Endometrial microvascular endothelial cells (primary cell): ENCODE results near the gene ANO4. TPM values are rescaled to one million over a fixed set of nuclear protein-coding genes. Genes with fewer than 3 reads are reported as not detected.
"Not testable (repeated sequence)": the region's sequence is repeated elsewhere in the genome, so short reads cannot be mapped to it uniquely, and the experiment has no call there.

ENCODE experiments used
- in situ Hi-C: cut with HindIII; loops from 2 replicates; pipeline ENCODE4 v1.10.0; 2017; ENCODE audit warnings: low sequenced_read_pairs, low pct_unique_long_range_greater_than_20kb; ENCODE audit errors: inconsistent ontology term
- total RNA-seq: library from RNA; depleted of rRNA; stranded (reverse); fragments of >200 nt; gene quantifications from one replicate; pipeline ENCODE4 v1.2.3, GENCODE V29; 2015; ENCODE audit errors: inconsistent ontology term

ANO4 gene
- total RNA-seq, 1 donor from 2014 or later: 0.74 TPM

DNA sequence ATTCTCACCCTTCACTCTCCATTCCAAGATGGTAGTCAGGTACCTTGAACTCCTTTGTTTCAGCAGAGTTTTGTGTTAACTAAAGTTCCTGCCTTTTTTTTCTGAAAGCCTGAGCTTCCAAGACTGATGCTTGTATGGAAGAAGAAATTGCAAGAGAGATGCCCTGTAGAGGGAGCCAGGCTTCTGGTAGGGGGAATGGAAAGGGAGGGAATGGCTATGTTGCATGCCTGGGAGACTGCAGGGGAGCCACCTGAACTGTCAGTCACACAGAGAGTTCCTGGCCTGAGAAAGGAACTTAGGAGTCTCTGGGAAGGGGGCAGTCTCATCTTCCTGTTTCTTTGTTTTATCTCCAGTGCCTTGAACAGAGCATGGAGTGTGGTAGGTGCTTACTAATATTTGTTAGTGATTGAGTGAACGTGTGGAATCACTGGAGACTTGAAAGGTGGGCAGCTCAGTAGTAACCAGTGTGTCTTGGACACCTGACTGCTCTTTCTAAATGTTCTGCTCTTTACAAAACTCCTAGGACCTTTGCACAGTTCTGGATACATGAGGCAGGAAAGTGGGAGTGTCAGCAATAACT is 132.2 kb downstream of the ANO4 start:
- in situ Hi-C loops: no loop called here

DNA sequence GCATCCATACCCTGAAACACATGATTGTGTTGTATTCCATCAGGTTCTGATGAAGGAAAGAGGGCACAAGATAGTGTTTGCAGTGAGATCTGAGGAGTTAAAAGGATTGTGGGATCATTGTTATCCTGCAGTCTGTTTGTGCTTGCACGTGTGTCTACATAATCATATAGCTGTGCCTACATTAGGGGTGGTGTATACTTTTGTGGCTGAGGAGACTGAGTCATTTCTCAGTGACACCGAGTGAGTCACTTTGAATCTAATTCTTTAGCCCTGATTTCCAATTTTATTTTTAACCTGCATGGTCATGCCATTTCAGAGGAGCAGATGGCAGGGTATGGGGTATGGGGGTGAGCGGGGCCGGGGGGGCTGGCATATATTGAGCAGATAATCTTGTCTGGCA is 133.2 kb downstream of the ANO4 start:
- in situ Hi-C loops: no loop called here

GRCh38 chr12:100932571-100932970 is 138.0 kb downstream of the ANO4 start:
- in situ Hi-C loops: no loop called here

- in situ Hi-C loops: not testable (repeated sequence)
These were observed 139.0 kb downstream of the ANO4 start for GRCh38 chr12:100933531-100933930.

DNA sequence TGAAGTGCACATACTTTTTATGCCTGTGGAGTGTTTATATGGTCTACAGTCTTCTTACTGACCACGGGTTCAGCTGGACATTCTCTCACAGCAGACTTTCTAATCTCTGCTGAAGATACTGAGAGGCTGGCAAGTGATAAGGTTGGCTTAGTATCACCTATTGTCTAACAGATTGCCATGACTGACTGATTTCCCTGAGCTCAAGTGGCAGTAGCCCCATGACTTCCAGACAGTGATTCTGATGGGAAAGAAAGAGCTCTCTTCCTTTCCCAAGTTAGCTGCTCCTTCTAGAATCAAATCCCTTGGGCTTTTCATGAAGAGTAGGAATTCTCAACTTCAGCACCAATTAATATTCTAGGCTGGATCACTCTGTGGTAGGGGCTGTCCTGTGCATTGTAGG is 141.4 kb downstream of the ANO4 start:
- in situ Hi-C loops: no loop called here

DNA sequence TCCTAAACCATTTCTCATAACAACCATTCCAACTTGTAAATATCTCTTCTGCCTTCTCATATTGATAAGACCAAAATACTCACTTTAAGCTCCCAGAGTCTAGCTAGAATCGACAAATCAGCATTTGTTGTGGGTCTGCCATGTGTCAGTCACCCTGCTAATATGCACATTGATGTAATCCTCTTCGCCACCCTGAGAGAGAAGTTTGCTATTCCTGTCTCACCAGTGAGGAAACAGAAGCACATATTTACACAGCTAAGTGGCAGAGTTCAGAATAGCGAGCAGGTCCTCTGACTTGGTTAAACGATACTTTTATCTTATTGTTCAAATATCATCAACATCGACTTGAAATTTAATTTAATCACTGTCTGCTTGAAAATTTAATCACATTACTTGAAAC is 142.1 kb downstream of the ANO4 start:
- in situ Hi-C loops: no loop called here

- in situ Hi-C loops: no loop called here
These were observed 145.9 kb downstream of the ANO4 start for GRCh38 chr12:100940503-100940902.

GRCh38 chr12:100942984-100943749 is 148.6 kb downstream of the ANO4 start:
- in situ Hi-C loops: no loop called here

- in situ Hi-C loops: no loop called here
These were observed 157.2 kb downstream of the ANO4 start for GRCh38 chr12:100951756-100952155.

DNA sequence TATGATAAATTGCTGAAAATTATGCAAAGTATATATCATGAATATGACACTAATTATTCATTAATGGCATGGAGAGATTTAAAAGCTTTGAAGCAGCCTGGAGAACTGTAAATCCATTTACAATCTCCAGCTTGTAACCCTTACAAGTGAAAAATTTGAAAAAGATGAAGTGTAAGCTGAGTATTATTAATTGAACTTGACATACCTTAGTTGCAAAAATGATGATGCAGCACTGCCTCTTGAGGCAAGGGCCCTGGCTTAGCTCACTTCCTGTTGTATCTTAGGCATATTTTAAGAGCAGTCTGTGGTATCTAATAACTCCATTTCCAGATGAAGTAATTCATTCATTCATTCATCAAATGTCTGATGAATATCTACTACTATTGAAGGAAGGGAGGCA is 158.6 kb downstream of the ANO4 start:
- in situ Hi-C loops: no loop called here

GRCh38 chr12:100953677-100954076 is 159.1 kb downstream of the ANO4 start:
- in situ Hi-C loops: no loop called here

DNA sequence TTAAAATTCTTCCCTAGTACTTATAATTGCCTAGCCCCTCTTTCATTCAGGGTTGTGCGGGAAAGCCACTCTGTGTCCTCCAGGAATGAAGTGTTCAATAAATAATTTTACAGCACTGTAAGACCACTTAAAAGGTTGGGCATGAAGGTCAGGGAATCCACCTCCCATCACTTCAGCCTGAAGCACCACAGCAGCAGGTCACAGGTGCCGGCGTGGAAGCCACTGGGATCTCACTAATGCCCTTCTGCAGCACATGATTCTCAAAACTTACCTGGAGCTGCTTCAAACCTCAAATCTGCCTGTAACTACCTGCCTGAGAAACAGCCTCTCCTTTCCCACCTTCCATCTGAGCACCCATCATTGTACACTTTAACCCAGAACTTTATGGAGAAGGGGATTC is 159.5 kb downstream of the ANO4 start:
- in situ Hi-C loops: no loop called here

- in situ Hi-C loops: no loop called here
These were observed 160.6 kb downstream of the ANO4 start for GRCh38 chr12:100955139-100955538.

DNA sequence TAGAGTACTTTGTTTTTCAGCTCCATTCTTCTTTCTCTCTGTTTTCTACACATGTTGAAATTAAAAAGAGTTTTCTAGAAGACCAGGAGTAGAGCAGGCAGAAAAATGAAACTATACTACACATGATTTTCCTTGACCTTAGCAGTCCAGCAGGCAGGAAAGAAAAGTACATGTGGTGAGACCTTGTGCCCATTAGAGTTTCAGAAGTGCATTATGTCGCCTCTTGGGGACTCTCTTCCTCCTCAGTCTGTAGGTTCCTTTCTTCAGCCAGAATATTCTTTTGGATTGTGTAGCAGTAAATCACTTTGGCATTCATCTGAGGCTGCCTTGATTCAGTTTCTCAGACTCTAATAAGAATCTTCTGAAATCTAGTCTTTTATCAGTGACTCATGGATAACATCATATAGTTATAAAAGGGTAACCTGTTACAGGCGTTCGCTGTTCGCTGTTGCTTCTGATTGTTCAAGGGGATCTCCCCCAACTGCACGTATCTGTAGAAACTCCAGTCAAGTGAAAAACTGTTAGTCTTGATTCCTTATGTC is 161.8 kb downstream of the ANO4 start:
- in situ Hi-C loops: no loop called here

DNA sequence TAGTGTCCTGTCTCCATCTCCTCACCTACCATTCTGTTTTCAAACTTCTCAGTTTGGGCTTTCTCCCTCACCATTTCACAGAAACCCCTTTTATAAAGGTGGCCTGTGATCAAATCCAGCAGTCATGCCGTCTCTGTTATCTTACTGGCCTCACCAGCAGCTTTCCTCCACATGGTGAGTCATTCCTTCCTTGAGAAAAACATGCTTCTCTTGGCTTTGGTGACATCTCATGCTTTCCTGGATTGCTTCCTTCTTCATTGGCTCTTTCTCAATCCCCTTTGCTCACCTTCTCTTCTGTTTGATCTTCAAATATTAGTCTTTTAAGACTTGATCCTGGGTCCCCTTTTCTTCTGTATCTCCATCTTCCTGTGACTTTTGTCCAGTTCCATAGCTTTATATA is 164.9 kb downstream of the ANO4 start:
- in situ Hi-C loops: no loop called here

DNA sequence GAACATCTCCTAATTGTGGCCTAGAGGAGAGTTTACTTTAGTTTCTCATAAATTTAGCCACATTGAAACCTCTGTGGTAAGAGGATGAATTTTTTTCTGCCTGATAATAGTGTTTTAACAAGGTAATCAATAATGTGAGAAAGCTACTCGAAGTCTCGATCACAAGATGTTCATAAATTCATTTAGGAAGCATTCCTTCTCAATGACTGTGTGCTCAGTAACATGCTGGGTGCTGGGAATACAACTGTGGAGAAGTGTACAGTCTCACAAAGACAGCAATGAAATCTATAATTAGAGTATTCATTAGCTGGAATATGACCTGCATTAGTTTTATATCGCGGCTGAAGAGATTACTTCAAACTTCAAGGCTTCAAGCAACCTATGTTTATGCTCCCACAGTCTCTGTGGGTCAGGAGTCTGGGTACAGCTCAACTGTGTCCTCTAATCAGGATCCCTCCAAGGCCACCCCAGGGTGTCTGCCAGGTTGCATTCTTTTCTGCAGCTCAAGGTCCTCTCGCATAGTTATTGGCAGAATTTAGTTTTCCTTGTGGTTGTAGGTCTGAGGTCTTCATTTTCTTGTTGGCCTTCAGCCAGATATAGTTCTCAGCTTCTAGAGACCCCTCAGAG is 167.6 kb downstream of the ANO4 start:
- in situ Hi-C loops: no loop called here

- in situ Hi-C loops: no loop called here
These were observed 168.8 kb downstream of the ANO4 start for GRCh38 chr12:100963381-100963780.

GRCh38 chr12:100964028-100964427 is 169.5 kb downstream of the ANO4 start:
- in situ Hi-C loops: no loop called here

DNA sequence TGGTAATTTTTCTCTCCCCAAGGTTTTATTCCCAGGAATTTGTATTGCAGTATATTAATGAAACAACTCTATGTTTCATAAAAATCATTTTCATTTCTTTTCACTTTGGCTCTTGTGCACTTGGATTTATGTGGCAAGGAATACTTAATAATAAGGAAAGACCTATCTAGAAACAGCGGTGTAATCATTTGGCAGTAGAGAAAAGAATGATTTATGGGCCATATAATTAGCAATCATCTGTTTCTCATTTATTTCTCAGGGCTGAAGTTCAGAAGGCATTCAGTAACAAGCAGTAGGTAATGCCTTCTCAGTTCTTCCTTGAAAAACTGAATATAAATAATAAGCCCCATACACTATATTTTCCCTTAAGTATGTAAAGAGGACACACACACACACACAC is 172.6 kb downstream of the ANO4 start:
- in situ Hi-C loops: no loop called here

DNA sequence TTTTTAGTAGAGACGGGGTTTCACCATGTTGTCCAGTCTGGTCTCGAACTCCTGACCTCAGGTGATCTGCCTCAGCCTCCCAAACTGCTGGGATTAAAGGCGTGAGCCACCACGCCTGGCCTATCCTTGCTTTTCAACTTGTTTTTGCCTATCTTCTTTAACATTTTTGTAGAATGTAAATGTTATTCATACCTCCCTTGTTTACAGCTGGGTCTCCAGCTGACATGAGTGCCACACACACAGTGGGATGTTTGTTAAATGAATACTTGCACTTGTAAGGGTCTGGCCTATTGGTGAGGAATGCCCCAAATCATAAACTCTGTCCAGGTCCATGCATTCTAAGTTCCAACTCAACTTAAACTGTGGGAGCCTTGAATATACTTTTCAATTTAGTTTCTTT is 176.3 kb downstream of the ANO4 start:
- in situ Hi-C loops: no loop called here
